Spleen (tissue), 11 donors: Measurements from ENCODE around the gene KRT83. TPM values are rescaled to one million over a fixed set of nuclear protein-coding genes. Genes with fewer than 3 reads are reported as not detected.

ENCODE experiments used
- DNase-seq: peaks from one replicate; pipeline ENCODE4 v3.0.0-alpha.2; 2020
- H3K27ac ChIP-seq, 8 donors: fragments of 200-600 bp; sonication (generic) in 7 of 8; 1 replicate in 4 of 8; 2 replicates in 4 of 8; pipeline versions ENCODE4 v1.5.0 to v1.8.0; 2016 to 2021; ENCODE audit warnings: inconsistent platforms in 4 of 8, mild to moderate bottlenecking in 4 of 8, moderate library complexity in 1 of 8
- H3K27me3 ChIP-seq, 7 donors: fragments of 200-600 bp; sonication (generic) in 6 of 7; replicated peaks in 1 of 7; 1 replicate in 4 of 7; 2 replicates in 3 of 7; pipeline versions ENCODE4 v1.5.0 to v1.8.0; 2016 to 2021; ENCODE audit warnings: inconsistent platforms in 3 of 7, mild to moderate bottlenecking in 1 of 7
- H3K36me3 ChIP-seq, 6 donors: fragments of 200-600 bp; sonication (generic) in 5 of 6; 1 replicate in 4 of 6; 2 replicates in 2 of 6; pipeline versions ENCODE4 v1.5.0 to v1.8.0; 2016 to 2021; ENCODE audit warnings: inconsistent platforms in 2 of 6
- H3K4me1 ChIP-seq, 6 donors: fragments of 200-600 bp; sonication (generic) in 5 of 6; 1 replicate in 3 of 6; 2 replicates in 3 of 6; pipeline versions ENCODE4 v1.5.0 to v1.8.0; 2016 to 2021; ENCODE audit warnings: inconsistent platforms in 3 of 6
- H3K4me3 ChIP-seq, 8 donors: fragments of 200-600 bp; sonication (generic) in 7 of 8; 1 replicate in 4 of 8; 2 replicates in 4 of 8; pipeline versions ENCODE4 v1.5.0 to v1.8.0; 2016 to 2021; ENCODE audit warnings: inconsistent platforms in 4 of 8, mild to moderate bottlenecking in 4 of 8, moderate library complexity in 2 of 8
- H3K9me3 ChIP-seq, 8 donors: fragments of 200-600 bp; sonication (generic) in 7 of 8; 1 replicate in 4 of 8; 2 replicates in 4 of 8; pipeline versions ENCODE4 v1.5.0 to v1.8.0; 2016 to 2021; ENCODE audit warnings: inconsistent platforms in 4 of 8
- CTCF ChIP-seq, 11 experiments: fragments of 200-600 bp in 7 of 11; fragments of 450-650 bp in 4 of 11; sonication (generic) in 4 of 11; IDR thresholded peaks in 8 of 11; conservative IDR thresholded peaks in 3 of 11; 1 replicate in 7 of 11; 2 replicates in 4 of 11; pipeline versions ENCODE4 v1.4.0 to v1.8.0; 2016 to 2021; ENCODE audit warnings: antibody characterized with exemption in 11 of 11, inconsistent platforms in 4 of 11, mild to moderate bottlenecking in 1 of 11
- POLR2A ChIP-seq, 3 donors: fragments of 450-650 bp; IDR thresholded peaks; one replicate each; pipeline ENCODE4 v1.5.1; 2017; ENCODE audit warnings: antibody characterized with exemption in 3 of 3, mild to moderate bottlenecking in 1 of 3
- POLR2AphosphoS5 ChIP-seq, 3 donors: sonication (generic); formaldehyde crosslinking; IDR thresholded peaks; one replicate each; pipeline ENCODE4 v1.5.1; 2017; ENCODE audit warnings: antibody characterized with exemption in 3 of 3
- WGBS, 5 donors: extraction: QIAGEN DNeasy Blood & Tissue Kit in 3 of 5; methylation state at CpG; one replicate each; pipeline versions ENCODE4 v1.1.5 to v1.1.7; 2013 to 2018; 5-methylcytosine and 5-hydroxymethylcytosine counted together
- intact Hi-C: fragments of 100-400 bp; cut with DNase I; formaldehyde crosslinking; loops from one replicate; pipeline ENCODE4 v1.15.0; 2023; ENCODE audit warnings: low total_unique reads
- polyA plus RNA-seq, 3 donors: library from polyadenylated mRNA; stranded (reverse); fragments of 200-250 nt; gene quantifications; one replicate each; pipeline ENCODE4 v1.2.1, GENCODE V29; 2013
- total RNA-seq, 7 donors: library from RNA; depleted of rRNA in 3 of 7; stranded (reverse); fragments of >200 nt in 3 of 7; fragmentation: NEBNext Ultra II Directional in 4 of 7; extraction: Animal tissue kit (Norgen Biotek cat#: 25700) in 4 of 7; gene quantifications; one replicate each; pipeline versions ENCODE4 v1.1.0 to v1.2.1, GENCODE V29; 2016 to 2021
- donor health status: healthy with polysubstance abuse.
- donor health status: DM: no; HTN: no; CAD: no; lungs with moderate emphysema.
- donor health status: DM: no; HTN: no; CAD: no.
- donor health status: Bipolar disorder and iron deficiency.
- donor health status: healthy.
- donor health status: DM: no; HTN: no; CAD: no.
- donor health status: DM: yes; HTN: yes; CAD: no.

KRT83 gene
- total and polyA plus RNA-seq, 10 donors: not detected

- peaks cover 0 to 15% (median 0%) of the 10 kb centered on the region in 7 donors for H3K27me3 ChIP-seq
- DNase-seq: peak; percentile 20
- H3K9me3 ChIP-seq: peaks cover 0 to 11% (median 0%) of the 10 kb centered on the region in 8 donors
- TF ChIP-seq POLR2AphosphoS5 (IDR thresholded peaks at IDR 0.05): no peak
- TF ChIP-seq CTCF (IDR thresholded peaks at IDR 0.05 in 8 of 11, conservative IDR thresholded peaks at IDR 0.05 in 3 of 11): no peak
- no peak for TF ChIP-seq POLR2A (IDR thresholded peaks at IDR 0.05)
- no peak overlapping the region for H3K27ac ChIP-seq
- intact Hi-C loops: no loop called here
- WGBS, 5 donors: 75 to 91% (median 84%) methylated on average over 2 of the region's 2 CpGs
- H3K4me1 ChIP-seq: no peaks in the 10 kb centered on the region
- no peak overlapping the region for H3K4me3 ChIP-seq
- no peaks in the 10 kb centered on the region for H3K36me3 ChIP-seq
Measured at GRCh38 chr12:52342781-52343490, 21.7 kb upstream of the KRT83 start.

- H3K9me3 ChIP-seq: peaks cover 0 to 25% (median 12%) of the 10 kb centered on the region in 8 donors
- H3K27me3 ChIP-seq: peaks cover 0 to 15% (median 0%) of the 10 kb centered on the region in 7 donors
- intact Hi-C loops: no loop called here
- TF ChIP-seq CTCF (IDR thresholded peaks at IDR 0.05 in 8 of 11, conservative IDR thresholded peaks at IDR 0.05 in 3 of 11): no peak
- TF ChIP-seq POLR2AphosphoS5 (IDR thresholded peaks at IDR 0.05): no peak
- no peak for TF ChIP-seq POLR2A (IDR thresholded peaks at IDR 0.05)
- WGBS, 5 donors: 85 to 91% (median 91%) methylated on average over 13 to 14 of the region's 14 CpGs
- no peaks in the 10 kb centered on the region for H3K4me1 ChIP-seq
- DNase-seq: peak; percentile 55
- no peak overlapping the region for H3K4me3 ChIP-seq
- H3K27ac ChIP-seq: no peak overlapping the region
- H3K36me3 ChIP-seq: no peaks in the 10 kb centered on the region
Measured at GRCh38 chr12:52341066-52341580, 19.9 kb upstream of the KRT83 start.

- no peak overlapping the region for H3K27ac ChIP-seq
- WGBS, 5 donors: 73 to 81% (median 77%) methylated on average over 10 of the region's 10 CpGs
- no peaks in the 10 kb centered on the region for H3K36me3 ChIP-seq
- no peaks in the 10 kb centered on the region for H3K4me1 ChIP-seq
- no peak for DNase-seq
- TF ChIP-seq POLR2A (IDR thresholded peaks at IDR 0.05) (no peak), POLR2AphosphoS5 (IDR thresholded peaks at IDR 0.05) (no peak), CTCF (IDR thresholded peaks at IDR 0.05 in 8 of 11, conservative IDR thresholded peaks at IDR 0.05 in 3 of 11) (no peak)
- no peak overlapping the region for H3K4me3 ChIP-seq
- intact Hi-C loops: no loop called here
- H3K27me3 ChIP-seq: peaks cover 0 to 22% (median 0%) of the 10 kb centered on the region in 7 donors
- peaks cover 0 to 23% (median 12%) of the 10 kb centered on the region in 8 donors for H3K9me3 ChIP-seq
Measured at GRCh38 chr12:52338241-52338960, 17.2 kb upstream of the KRT83 start.

- DNase-seq: no peak
- intact Hi-C loops: no loop called here
Measured at GRCh38 chr12:52337054-52337453, 15.9 kb upstream of the KRT83 start.

More at GRCh38 chr12:52337054-52337453, 15.9 kb upstream of the KRT83 start:
- Histone ChIP-seq H3K36me3 (no peaks in the 10 kb centered on the region), H3K9me3 (peaks cover 0 to 20% (median 12%) of the 10 kb centered on the region in 8 donors), H3K27me3 (peaks cover 0 to 25% (median 0%) of the 10 kb centered on the region in 7 donors), H3K4me3 (no peak overlapping the region), H3K4me1 (no peaks in the 10 kb centered on the region), H3K27ac (no peak overlapping the region)
- 50 to 56% (median 54%) methylated on average over 1 of the region's 1 CpG for WGBS, 5 donors
- TF ChIP-seq POLR2AphosphoS5 (IDR thresholded peaks at IDR 0.05): no peak
- TF ChIP-seq CTCF (IDR thresholded peaks at IDR 0.05 in 8 of 11, conservative IDR thresholded peaks at IDR 0.05 in 3 of 11): no peak
- no peak for TF ChIP-seq POLR2A (IDR thresholded peaks at IDR 0.05)
